GM06990 (cell line): Measurements from ENCODE around the gene HPN.

ENCODE experiments used
- DNase-seq: peaks from one replicate; pipeline ENCODE4 v3.0.0-alpha.2; 2011; ENCODE audit not compliant: insufficient read length; ENCODE audit errors: extremely low read depth
- H3K27me3 ChIP-seq: replicated peaks from 2 replicates; pipeline ENCODE4 v1.6.0; 2011; ENCODE audit warnings: low read length; ENCODE audit not compliant: control insufficient read depth, insufficient read depth
- H3K36me3 ChIP-seq: 2 replicates; pipeline ENCODE4 v1.5.1; 2011; ENCODE audit warnings: low read length; ENCODE audit not compliant: control insufficient read depth, insufficient read depth
- H3K4me3 ChIP-seq: replicated peaks from 2 replicates; pipeline ENCODE4 v1.5.1; 2011; ENCODE audit warnings: low read depth, mild to moderate bottlenecking, control low read depth, low read length
- TF ChIP-seq, protein P1 (sequence below): IDR thresholded peaks from 2 replicates; pipeline ENCODE4 v1.5.1; 2011; ENCODE audit warnings: low read length, control low read depth, mild to moderate bottlenecking, inconsistent platforms; ENCODE audit not compliant: insufficient read depth, poor library complexity, severe bottlenecking

The HPN gene

DNA sequence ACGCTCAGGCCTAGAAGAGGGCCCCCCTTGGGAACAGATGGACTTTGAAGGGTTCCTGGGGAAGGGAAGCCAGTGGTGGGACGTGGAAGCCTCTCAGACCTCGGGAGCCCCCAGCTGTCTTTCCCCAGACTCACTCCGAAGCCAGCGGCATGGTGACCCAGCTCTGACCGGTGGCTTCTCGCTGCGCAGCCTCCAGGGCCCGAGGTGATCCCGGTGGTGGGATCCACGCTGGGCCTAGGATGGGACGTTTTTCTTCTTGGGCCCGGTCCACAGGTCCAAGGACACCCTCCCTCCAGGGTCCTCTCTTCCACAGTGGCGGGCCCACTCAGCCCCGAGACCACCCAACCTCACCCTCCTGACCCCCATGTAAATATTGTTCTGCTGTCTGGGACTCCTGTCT is 24.6 kb downstream of the HPN start:
- Histone ChIP-seq H3K27me3 (no peaks in the 10 kb centered on the region), H3K36me3 (no peaks in the 10 kb centered on the region), H3K4me3 (no peak overlapping the region)
- TF ChIP-seq, protein P1, sequence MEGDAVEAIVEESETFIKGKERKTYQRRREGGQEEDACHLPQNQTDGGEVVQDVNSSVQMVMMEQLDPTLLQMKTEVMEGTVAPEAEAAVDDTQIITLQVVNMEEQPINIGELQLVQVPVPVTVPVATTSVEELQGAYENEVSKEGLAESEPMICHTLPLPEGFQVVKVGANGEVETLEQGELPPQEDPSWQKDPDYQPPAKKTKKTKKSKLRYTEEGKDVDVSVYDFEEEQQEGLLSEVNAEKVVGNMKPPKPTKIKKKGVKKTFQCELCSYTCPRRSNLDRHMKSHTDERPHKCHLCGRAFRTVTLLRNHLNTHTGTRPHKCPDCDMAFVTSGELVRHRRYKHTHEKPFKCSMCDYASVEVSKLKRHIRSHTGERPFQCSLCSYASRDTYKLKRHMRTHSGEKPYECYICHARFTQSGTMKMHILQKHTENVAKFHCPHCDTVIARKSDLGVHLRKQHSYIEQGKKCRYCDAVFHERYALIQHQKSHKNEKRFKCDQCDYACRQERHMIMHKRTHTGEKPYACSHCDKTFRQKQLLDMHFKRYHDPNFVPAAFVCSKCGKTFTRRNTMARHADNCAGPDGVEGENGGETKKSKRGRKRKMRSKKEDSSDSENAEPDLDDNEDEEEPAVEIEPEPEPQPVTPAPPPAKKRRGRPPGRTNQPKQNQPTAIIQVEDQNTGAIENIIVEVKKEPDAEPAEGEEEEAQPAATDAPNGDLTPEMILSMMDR: no peak
- no peak for DNase-seq

DNA sequence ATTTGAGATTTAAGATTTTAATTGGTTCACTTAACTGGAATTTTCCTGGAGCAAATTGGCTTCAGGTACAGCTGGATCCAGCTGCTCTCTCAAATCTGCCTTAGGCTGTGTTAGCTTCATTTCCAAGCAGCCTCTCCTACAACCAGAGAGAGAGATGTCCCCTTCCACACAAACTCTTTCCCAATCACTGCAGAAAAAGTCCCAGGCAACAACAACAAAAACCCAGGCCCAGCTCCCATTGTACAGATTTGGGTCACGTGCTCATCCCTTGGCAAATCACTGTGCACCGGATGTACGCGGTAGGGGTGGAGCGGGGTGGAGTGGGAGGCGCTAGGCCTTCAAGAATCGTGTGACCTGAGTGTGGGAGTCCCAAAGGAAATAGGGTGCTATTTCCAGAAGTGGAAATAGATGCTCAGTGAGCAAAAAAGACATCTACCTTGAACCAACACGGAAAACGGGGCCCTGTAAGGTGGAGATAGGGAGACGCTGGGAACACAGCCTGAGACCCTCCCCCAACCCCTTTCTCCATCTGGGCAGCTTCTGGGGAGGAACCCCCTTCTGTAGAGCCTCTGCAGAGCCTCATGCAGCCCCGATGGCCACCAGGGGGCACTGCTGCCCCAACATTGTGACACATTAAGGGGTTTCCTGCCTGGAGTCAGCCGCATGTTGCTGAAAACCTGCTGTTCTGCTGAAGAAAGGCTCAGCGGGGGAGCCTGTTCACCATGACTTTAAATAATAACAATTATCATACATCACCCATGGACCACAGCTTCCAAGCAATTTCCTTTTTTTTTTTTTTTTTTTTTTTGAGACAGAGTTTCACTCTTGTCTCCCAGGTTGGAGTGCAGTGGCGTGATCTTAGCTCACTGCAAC is 25.4 kb downstream of the HPN start:
- TF ChIP-seq, protein P1: peak; percentile 97
- no peaks in the 10 kb centered on the region for H3K36me3 ChIP-seq
- H3K27me3 ChIP-seq: no peaks in the 10 kb centered on the region
- DNase-seq: peak; percentile 89
- H3K4me3 ChIP-seq: no peak overlapping the region

- Histone ChIP-seq H3K36me3 (no peaks in the 10 kb centered on the region), H3K4me3 (no peak overlapping the region), H3K27me3 (no peaks in the 10 kb centered on the region)
- TF ChIP-seq, protein P1: no peak
- no peak for DNase-seq
These were observed 27.6 kb downstream of the HPN start for GRCh38 chr19:35068941-35069634.

- H3K36me3 ChIP-seq: no peaks in the 10 kb centered on the region
- TF ChIP-seq, protein P1: no peak
- DNase-seq: no peak
These were observed 28.2 kb downstream of the HPN start for GRCh38 chr19:35069696-35070095.

GRCh38 chr19:35070471-35070870 is 28.9 kb downstream of the HPN start:
- TF ChIP-seq, protein P1: no peak
- no peaks in the 10 kb centered on the region for H3K36me3 ChIP-seq
- no peak overlapping the region for H3K4me3 ChIP-seq
- DNase-seq: no peak
- no peaks in the 10 kb centered on the region for H3K27me3 ChIP-seq

More at GRCh38 chr19:35069696-35070095, 28.2 kb downstream of the HPN start:
- H3K4me3 ChIP-seq: no peak overlapping the region
- H3K27me3 ChIP-seq: no peaks in the 10 kb centered on the region
